GM06990 (cell line): ENCODE measurements around the gene ARHGAP42.

Experiments used
- DNase-seq: peaks from one replicate; pipeline ENCODE4 v3.0.0-alpha.2; 2011; ENCODE audit not compliant: insufficient read length; ENCODE audit errors: extremely low read depth
- H3K27me3 ChIP-seq: replicated peaks from 2 replicates; pipeline ENCODE4 v1.6.0; 2011; ENCODE audit warnings: low read length; ENCODE audit not compliant: control insufficient read depth, insufficient read depth
- H3K36me3 ChIP-seq: 2 replicates; pipeline ENCODE4 v1.5.1; 2011; ENCODE audit warnings: low read length; ENCODE audit not compliant: control insufficient read depth, insufficient read depth
- H3K4me3 ChIP-seq: replicated peaks from 2 replicates; pipeline ENCODE4 v1.5.1; 2011; ENCODE audit warnings: low read depth, mild to moderate bottlenecking, control low read depth, low read length
- CTCF ChIP-seq: IDR thresholded peaks from 2 replicates; pipeline ENCODE4 v1.5.1; 2011; ENCODE audit warnings: low read length, control low read depth, mild to moderate bottlenecking, inconsistent platforms; ENCODE audit not compliant: insufficient read depth, poor library complexity, severe bottlenecking

The ARHGAP42 gene

GRCh38 chr11:100978939-100979338 lies 291.9 kb downstream of the ARHGAP42 start:
- no peaks in the 10 kb centered on the region for H3K27me3 ChIP-seq
- TF ChIP-seq CTCF, result no peak
- peaks cover 1% of the 10 kb centered on the region; the same call in 1 of the 2 replicates for H3K36me3 ChIP-seq
- H3K4me3 ChIP-seq, result no peak overlapping the region
- DNase-seq, result no peak

GRCh38 chr11:100980156-100980555 lies 293.1 kb downstream of the ARHGAP42 start:
- no peak overlapping the region for H3K4me3 ChIP-seq
- peak; percentile 28 for TF ChIP-seq CTCF
- H3K36me3 ChIP-seq, result peaks cover 1% of the 10 kb centered on the region; the same call in 1 of the 2 replicates
- DNase-seq, result no peak
- no peaks in the 10 kb centered on the region for H3K27me3 ChIP-seq

- Histone ChIP-seq H3K36me3 (no peaks in the 10 kb centered on the region), H3K27me3 (no peaks in the 10 kb centered on the region), H3K4me3 (no peak overlapping the region)
- no peak for DNase-seq
- no peak for TF ChIP-seq CTCF
These were observed 294.2 kb downstream of the ARHGAP42 start for GRCh38 chr11:100981196-100981824.

DNA sequence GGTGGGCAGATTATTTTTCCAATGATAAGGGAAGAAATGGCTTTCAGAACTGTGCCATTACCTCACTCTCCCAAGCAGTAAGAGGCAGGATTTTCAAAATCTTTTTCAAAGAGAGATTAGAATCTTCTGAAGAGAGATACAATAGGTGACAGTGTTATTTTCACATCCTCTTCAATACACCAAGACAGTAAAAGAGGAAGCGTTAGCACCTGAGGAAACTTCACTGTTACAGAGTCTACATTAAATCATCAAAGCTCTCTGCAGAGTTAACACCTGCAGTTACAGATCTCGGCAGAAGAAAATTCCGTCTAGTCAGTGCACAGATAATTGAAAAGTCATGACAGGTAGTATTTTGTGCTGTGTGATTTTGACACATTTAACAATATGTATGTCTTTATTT lies 297.6 kb downstream of the ARHGAP42 start:
- Histone ChIP-seq H3K36me3 (no peaks in the 10 kb centered on the region), H3K4me3 (no peak overlapping the region), H3K27me3 (no peaks in the 10 kb centered on the region)
- no peak for TF ChIP-seq CTCF
- peak; percentile 9 for DNase-seq

- no peak for TF ChIP-seq CTCF
- H3K27me3 ChIP-seq, result no peaks in the 10 kb centered on the region; the same call in 1 of the 2 replicates
- no peak for DNase-seq
- no peak overlapping the region for H3K4me3 ChIP-seq
- no peaks in the 10 kb centered on the region for H3K36me3 ChIP-seq
These were observed 303.8 kb downstream of the ARHGAP42 start for GRCh38 chr11:100990931-100991330.

- no peak for TF ChIP-seq CTCF
- Histone ChIP-seq H3K36me3 (no peaks in the 10 kb centered on the region), H3K4me3 (no peak overlapping the region), H3K27me3 (no peaks in the 10 kb centered on the region; the same call in 1 of the 2 replicates)
- DNase-seq, result no peak
These were observed 304.5 kb downstream of the ARHGAP42 start for GRCh38 chr11:100991541-100991940.
